ENCODE measurements around the gene RTL1. TPM values are rescaled to one million over a fixed set of nuclear protein-coding genes. Genes with fewer than 3 reads are reported as not detected.

RTL1 gene
- total RNA-seq, 1 donor from 2014 or later = not detected

DNA sequence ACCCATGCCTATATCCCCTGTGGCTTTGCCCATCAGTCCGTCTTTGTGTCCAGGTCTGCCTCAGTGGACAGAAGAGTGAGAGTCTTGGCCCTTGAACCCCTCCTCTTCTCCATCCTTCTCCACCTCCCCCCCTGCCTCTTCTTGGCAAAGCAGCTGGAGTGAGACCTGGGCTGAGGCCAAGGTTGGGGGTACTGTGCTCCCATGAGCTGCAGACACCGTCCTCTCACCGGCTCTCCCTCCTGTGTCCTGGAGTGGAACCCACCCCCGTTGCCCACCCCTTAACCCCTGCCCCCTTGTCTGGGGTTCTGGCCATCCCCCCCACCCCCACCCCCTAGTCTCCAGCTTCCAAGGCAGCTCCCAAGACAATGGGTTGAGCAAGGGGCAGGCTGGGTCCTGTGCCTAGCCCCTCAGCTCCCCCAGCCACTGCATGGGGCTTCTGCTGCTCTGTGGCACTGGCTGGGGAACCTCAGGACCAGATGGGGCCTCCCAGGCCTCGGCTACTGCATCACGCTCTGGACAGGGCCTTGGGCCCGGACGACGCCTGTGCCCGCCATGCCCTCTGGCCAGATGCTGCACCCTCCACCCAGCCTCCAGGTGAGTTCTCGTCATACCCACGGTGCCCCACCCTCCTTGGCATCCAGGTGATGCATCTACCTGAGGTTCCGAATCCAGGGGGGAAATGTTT is 35.7 kb downstream of the RTL1 start:
- Mint-ChIP-seq H3K4me3 (no peak overlapping the region), H3K4me1 (no peaks in the 10 kb centered on the region), H3K9me3 (peaks cover under 1% of the 10 kb centered on the region), H3K27me3 (no peaks in the 10 kb centered on the region), H3K27ac (no peak overlapping the region), H3K36me3 (ENCODE audit: low read depth) (no peaks in the 10 kb centered on the region)
- POLR2A ChIA-PET = no interaction called here
- ATAC-seq (ENCODE audit: low read depth) = no peak
- TF ChIP-seq, protein P1, sequence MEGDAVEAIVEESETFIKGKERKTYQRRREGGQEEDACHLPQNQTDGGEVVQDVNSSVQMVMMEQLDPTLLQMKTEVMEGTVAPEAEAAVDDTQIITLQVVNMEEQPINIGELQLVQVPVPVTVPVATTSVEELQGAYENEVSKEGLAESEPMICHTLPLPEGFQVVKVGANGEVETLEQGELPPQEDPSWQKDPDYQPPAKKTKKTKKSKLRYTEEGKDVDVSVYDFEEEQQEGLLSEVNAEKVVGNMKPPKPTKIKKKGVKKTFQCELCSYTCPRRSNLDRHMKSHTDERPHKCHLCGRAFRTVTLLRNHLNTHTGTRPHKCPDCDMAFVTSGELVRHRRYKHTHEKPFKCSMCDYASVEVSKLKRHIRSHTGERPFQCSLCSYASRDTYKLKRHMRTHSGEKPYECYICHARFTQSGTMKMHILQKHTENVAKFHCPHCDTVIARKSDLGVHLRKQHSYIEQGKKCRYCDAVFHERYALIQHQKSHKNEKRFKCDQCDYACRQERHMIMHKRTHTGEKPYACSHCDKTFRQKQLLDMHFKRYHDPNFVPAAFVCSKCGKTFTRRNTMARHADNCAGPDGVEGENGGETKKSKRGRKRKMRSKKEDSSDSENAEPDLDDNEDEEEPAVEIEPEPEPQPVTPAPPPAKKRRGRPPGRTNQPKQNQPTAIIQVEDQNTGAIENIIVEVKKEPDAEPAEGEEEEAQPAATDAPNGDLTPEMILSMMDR (IDR thresholded peaks at IDR 0.05) = no peak
- intact Hi-C loops (cut with micrococcal nuclease) = no loop called here
- DNase-seq = no peak
- CTCF ChIA-PET = no interaction called here

DNA sequence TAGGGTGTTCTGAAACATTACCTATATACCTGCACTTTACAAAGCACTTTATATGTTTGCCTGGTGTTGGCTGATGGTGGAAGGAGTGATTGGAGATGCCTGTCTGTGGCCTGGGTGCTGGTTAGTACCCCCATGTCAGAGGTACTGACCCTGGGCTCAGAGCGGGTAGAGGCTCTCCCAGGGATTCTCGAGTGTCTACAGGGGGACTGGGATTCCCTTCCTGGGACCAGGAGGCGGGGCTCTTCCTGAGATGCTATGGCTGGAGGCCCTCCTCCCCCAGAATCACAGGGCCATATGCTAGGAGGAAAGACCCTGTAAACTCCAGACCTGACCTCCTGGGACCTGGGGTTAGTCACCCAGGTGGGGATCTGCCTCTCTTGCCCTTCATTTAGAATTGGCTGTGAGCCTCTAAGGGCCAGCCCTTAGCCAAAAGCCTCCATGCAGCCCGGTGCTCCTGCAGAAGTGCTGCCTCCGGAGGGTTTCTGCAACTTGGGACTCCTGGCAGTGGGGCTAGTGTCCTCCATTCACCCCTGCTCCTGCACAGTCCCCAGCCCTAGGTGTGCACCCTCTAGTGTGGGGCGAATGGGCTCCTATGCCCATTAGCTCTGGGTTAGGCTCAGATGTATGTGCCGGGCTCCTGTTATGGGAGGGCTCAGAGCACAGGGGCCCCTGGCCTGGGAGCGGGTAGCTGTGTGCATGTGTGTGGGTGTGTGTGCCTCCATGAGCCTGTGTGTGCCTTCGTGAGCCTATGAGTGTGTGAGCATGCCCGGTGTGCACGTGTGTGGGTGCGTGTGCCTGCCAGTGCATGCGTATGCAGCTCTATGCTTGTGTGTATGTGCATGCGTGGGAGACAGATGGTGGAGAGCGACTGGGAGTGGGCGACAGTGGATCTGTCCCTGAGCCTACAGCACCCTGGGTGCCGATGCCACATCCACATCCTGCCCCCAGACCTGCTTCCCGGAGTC is 36.6 kb downstream of the RTL1 start:
- no peaks in the 10 kb centered on the region for H3K27me3 Mint-ChIP-seq
- H3K4me1 Mint-ChIP-seq = no peaks in the 10 kb centered on the region
- no peak overlapping the region for H3K4me3 Mint-ChIP-seq
- intact Hi-C loops (cut with micrococcal nuclease) = no loop called here
- ChIA-PET POLR2A (no interaction called here), CTCF (no interaction called here)
- H3K9me3 Mint-ChIP-seq = peaks cover 4% of the 10 kb centered on the region
- no peak overlapping the region for H3K27ac Mint-ChIP-seq
- TF ChIP-seq, protein P1 (IDR thresholded peaks at IDR 0.05) = no peak
- no peaks in the 10 kb centered on the region for H3K36me3 Mint-ChIP-seq (ENCODE audit: low read depth)
- no peak for ATAC-seq (ENCODE audit: low read depth)
- no peak for DNase-seq

DNA sequence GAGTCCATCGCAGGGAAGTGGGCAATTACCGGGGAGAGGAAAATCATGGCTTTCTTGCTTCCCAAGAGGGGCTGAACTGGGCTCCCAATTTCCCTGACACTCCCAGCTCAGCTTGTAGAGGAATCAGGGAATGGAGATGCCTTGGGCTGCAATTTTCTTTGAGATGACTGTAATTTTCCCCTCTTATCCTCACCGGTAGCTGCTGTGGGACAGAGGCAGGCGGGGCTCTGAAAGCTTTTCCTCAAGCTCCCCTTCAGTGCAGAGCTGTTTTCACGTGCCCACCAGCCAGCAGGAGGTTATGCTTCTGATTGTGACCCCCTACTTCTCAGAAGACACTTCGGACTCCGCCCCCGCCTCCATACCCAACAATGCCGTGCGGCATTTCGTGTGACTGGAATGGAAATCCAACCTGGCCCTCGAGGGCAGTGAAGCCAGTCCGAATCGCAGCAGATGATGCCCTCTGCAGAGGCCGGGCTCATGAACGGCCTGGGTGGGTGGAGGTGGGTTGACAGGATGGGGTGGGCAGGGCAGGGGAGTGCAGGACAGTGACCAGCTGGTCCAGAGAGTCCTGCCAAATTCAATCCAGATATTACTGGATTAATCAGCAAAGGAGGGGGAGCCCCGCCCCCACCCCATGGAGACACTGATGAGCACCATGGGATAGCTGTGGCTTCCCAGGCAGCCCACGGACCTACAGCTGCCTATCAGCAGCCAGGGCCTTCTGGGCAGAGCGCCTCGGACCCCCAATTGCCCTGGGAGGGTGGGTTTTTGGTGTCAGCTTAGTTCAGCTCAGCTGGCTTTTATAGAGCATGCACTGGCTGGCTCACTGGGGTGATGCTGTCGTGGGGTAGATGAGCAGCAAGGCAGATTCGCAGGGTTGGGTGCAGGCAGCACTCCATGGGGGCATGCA is 37.6 kb downstream of the RTL1 start:
- intact Hi-C loops (cut with micrococcal nuclease) = no loop called here
- Mint-ChIP-seq H3K4me3 (no peak overlapping the region), H3K4me1 (no peaks in the 10 kb centered on the region), H3K27me3 (no peaks in the 10 kb centered on the region), H3K36me3 (ENCODE audit: low read depth) (no peaks in the 10 kb centered on the region), H3K27ac (no peak overlapping the region), H3K9me3 (peaks cover 4% of the 10 kb centered on the region)
- DNase-seq (no peak), ATAC-seq (ENCODE audit: low read depth) (no peak)
- ChIA-PET CTCF (no interaction called here), POLR2A (no interaction called here)
- TF ChIP-seq, protein P1 (IDR thresholded peaks at IDR 0.05) = no peak

DNA sequence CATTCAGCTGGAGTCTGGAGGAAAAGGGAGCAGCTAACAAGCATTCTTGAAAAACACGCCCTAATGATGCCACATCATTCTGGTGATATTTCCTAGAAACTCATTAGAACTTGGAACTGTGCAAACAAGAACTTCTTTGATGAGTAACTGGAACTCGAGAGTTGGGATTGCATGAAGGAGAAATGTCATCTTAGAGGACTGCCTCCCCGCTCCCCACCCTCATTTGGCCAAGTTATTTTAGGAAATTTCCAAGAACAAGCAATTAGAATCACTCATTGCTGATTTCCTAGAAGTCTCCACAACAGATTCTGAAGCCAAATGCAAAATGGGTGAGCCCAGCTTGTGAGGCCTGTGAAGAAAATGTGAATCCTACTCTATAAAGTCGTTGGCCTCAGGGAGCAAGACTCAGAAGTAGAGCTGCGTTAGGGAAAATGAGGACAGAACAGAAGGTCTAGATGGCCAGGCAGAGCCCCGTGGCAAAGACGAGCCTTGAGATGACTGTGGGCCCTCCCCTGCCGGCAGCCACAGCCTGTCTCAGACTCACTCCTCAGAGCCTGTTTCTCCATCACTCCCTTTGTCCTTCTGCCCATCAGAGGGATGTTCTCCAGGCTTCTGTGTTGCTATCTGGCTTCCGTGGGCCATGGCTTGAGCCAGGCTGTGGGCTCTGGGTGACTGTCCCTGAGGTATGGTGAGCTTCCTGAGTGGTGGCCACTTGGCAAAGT is 38.4 kb downstream of the RTL1 start:
- H3K4me1 Mint-ChIP-seq = no peaks in the 10 kb centered on the region
- no peak overlapping the region for H3K27ac Mint-ChIP-seq
- ChIA-PET CTCF (no interaction called here), POLR2A (no interaction called here)
- intact Hi-C loops (cut with micrococcal nuclease) = no loop called here
- peaks cover 4% of the 10 kb centered on the region for H3K9me3 Mint-ChIP-seq
- ATAC-seq (ENCODE audit: low read depth) (no peak), DNase-seq (no peak)
- no peaks in the 10 kb centered on the region for H3K36me3 Mint-ChIP-seq (ENCODE audit: low read depth)
- H3K4me3 Mint-ChIP-seq = no peak overlapping the region
- no peaks in the 10 kb centered on the region for H3K27me3 Mint-ChIP-seq
- TF ChIP-seq, protein P1 (IDR thresholded peaks at IDR 0.05) = no peak

Data from activated B cell treated with CpG ODN at 0.5 μM for 24 hours (primary cell).